Hematopoietic multipotent progenitor cell treated with erythropoietin and hydrocortisone succinate and interleukin-3 and kit ligand, for 8 days (in vitro differentiated cells): ENCODE data around the gene LBHD2.

Source experiments
- DNase-seq: peaks from one replicate; pipeline ENCODE4 v3.0.0-alpha.2; 2015

Gene LBHD2

DNA sequence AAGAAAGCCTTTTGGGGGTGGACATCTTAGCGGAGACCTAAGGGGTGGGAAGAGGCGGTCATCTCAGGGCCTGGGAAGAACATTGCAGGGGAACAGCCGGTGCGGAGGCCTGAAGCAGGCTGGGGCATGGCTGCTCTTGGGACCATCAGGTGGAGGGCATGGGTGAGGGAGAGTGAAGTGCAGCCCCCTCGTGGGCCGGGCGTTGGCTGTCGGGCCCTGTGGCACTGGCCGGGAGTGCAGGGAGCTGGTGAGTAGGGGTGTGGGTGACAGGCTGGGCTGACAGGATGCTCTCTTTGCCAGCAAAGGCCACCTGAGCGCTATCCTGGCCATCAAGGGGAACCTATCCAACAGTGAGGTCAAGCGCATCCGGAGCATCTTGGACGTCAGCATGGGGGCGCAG lies 50.9 kb downstream of the LBHD2 start:
- no peak for DNase-seq

DNA sequence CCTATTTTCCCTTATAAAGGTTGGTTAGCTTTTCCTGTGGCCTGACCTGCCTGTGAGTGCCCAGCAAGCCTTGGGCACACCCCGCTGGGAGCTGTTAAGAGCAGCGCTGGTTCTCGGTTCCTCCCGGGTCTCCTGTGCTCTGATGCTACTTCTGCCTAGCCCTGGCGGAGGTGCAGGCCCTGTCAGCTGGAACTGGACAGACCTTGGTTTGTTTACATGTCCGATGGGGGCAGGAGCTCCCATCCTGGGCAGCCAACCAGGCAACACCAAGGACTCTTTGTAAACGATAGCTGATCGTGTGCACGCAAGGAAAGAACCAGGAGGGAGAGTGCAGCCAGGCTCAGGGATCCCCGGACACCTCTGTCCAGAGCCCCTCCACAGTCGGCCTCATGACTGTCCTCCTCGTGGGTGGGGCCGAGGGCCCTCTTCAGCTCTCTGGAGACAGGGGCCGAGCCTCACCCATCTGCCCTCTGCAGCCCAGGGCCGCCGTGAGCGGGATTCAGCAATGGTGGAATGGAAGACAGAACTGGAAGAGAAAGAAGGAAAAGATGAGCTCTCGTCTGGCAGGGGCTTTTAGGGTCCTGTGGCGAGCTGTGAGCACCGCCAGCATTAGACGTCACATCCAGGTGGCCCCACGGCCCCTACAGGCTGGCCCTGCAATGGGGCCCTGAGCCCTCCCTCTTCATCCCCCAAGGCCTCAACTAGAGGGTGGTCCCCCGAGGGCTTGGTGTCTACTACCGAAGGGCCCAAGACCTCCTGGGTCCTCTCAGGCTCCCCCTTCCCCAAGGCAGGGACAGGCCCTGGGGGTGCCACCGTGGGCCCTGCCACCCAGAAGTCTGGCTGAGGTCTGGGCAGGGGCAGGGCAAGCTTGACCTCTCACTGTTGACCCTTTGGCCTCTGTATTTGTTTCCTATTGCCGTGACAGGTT lies 51.6 kb downstream of the LBHD2 start:
- DNase-seq, result no peak

GRCh38 chr14:103136388-103137271 lies 52.6 kb downstream of the LBHD2 start:
- peak; percentile 31 for DNase-seq

DNA sequence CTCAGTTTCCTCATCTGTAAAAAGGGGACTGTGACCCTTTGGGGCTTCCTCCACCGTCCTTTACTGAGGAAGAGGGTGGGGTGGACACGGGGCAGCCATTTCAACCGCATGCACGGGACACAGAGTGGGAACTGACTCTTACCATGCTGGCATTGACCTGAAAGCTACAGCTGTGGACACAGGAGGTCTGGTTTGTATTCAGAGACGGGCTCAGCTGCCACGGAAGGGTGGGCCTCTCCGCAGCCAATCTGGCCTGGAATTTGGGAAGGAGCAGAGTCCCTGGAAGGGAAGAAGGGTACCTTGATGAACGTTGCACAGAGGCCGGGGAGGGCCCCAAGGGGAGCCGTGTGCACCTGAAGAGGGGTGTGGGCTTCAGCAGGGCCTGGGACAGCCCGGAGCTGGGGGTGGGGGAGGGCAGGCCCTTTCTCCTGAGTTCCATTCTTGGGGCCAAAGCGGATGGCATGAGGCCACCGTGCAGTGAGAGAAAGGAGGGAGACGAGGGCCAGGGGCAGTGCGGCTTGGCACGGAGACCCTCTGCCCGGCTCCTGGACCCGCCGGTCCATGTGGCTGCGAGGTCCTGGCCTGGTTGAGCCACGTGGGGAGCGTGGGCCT lies 53.8 kb downstream of the LBHD2 start:
- DNase-seq, result no peak

GRCh38 chr14:103138301-103139131 lies 54.5 kb downstream of the LBHD2 start:
- DNase-seq, result no peak

DNA sequence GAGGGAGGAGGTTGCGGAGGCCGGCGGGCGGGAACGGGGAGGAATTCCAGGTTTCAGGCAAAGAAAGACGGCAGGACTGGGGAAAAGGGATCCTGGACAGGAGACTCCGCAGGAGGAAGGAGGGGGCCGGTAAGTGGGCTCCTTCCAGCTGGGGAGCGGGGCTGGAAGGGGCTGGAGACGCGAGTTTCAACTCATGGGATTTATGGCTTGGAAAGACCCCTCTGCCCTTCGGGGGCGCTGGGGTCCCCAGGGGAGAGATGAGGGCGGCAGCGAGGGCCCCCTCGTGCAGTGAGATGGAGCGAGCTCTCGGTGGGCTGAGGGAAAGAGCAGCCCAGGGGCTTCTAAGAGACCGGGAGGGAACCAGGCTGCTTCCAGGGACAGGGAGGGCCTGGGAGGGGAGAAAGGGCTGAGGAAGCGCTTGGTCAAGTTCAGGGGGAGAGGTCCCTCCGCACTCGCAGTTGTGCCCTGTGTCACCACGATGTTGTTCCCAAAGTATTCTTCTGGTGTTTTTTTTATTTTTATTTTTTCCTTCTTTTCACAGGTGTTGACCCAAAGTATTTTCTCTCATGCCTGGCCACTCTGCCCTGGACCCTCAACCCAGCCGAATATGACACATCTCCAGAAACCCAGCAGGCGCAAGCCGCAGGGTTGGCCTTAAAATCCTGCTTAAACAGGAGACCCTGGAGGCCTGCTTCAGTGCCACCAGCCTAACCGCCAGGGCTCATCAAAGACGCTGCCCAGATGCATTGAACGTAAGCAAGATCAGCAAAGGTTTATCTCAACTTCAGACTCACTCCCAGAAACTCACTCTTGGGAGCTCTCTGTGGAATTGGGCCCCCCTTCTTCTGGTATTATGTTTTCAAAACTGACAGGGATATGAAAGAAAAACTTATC lies 55.4 kb downstream of the LBHD2 start:
- DNase-seq, result no peak
